OCI-LY1 (cell line): ENCODE results near the gene DLG1.

Source experiments
- H2AFZ ChIP-seq: fragments of 200-600 bp; sonication (generic), shearing (Covaris generic); 2 replicates; pipeline ENCODE4 v1.6.0; 2014; ENCODE audit warnings: antibody characterized with exemption, mild to moderate bottlenecking, low read length
- H3F3A ChIP-seq: fragments of 200-600 bp; sonication (generic), shearing (Covaris generic); 2 replicates; pipeline ENCODE4 v1.6.0; 2014; ENCODE audit warnings: mild to moderate bottlenecking, antibody characterized with exemption, low read length, moderate library complexity; ENCODE audit not compliant: insufficient read depth
- H3K27ac ChIP-seq: fragments of 200-600 bp; sonication (generic); 2 replicates; pipeline ENCODE4 v1.5.1; 2014; ENCODE audit warnings: low read length, mixed run types, mild to moderate bottlenecking, low read depth; ENCODE audit not compliant: poor library complexity, severe bottlenecking
- H3K27me3 ChIP-seq: fragments of 200-600 bp; sonication (generic); 2 replicates; pipeline ENCODE4 v1.6.0; 2014; ENCODE audit warnings: antibody characterized with exemption, mild to moderate bottlenecking, low read length, moderate library complexity; ENCODE audit not compliant: insufficient read depth
- H3K36me3 ChIP-seq: fragments of 200-600 bp; sonication (generic); 2 replicates; pipeline ENCODE4 v1.6.1; 2014; ENCODE audit warnings: mild to moderate bottlenecking, antibody characterized with exemption, low read length, moderate library complexity, mixed read lengths; ENCODE audit not compliant: insufficient read depth
- H3K4me1 ChIP-seq: fragments of 200-600 bp; sonication (generic); 2 replicates; pipeline ENCODE4 v1.5.1; 2014; ENCODE audit warnings: mild to moderate bottlenecking, low read length, moderate library complexity; ENCODE audit not compliant: insufficient read depth, severe bottlenecking
- H3K4me2 ChIP-seq: fragments of 200-600 bp; sonication (generic), shearing (Covaris generic); 2 replicates; pipeline ENCODE4 v1.6.1; 2014; ENCODE audit warnings: low read length
- H3K4me3 ChIP-seq: fragments of 200-600 bp; sonication (generic); 2 replicates; pipeline ENCODE4 v1.5.1; 2014; ENCODE audit warnings: low read length, low read depth, mild to moderate bottlenecking, mixed read lengths; ENCODE audit not compliant: poor library complexity, severe bottlenecking
- H3K79me2 ChIP-seq: fragments of 200-600 bp; shearing (Covaris generic); 2 replicates; pipeline ENCODE4 v1.6.1; 2016; ENCODE audit warnings: mixed run types, low read length, mixed read lengths; ENCODE audit not compliant: insufficient read depth
- H3K9ac ChIP-seq: fragments of 200-600 bp; sonication (generic), shearing (Covaris generic); 2 replicates; pipeline ENCODE4 v1.6.1; 2014; ENCODE audit warnings: mild to moderate bottlenecking, low read length, mixed read lengths
- H3K9me2 ChIP-seq: fragments of 200-600 bp; sonication (generic), shearing (Covaris generic); 2 replicates; pipeline ENCODE4 v1.6.1; 2014; ENCODE audit warnings: low read depth, mild to moderate bottlenecking, low read length, mixed read lengths
- H3K9me3 ChIP-seq: fragments of 200-600 bp; shearing (Covaris generic); 2 replicates; pipeline ENCODE4 v1.6.1; 2014; ENCODE audit warnings: low read length, mixed read lengths
- H4K20me1 ChIP-seq: fragments of 200-600 bp; sonication (generic), shearing (Covaris generic); 2 replicates; pipeline ENCODE4 v1.6.0; 2016; ENCODE audit warnings: mild to moderate bottlenecking, low read length; ENCODE audit not compliant: insufficient read depth
- EZH2 ChIP-seq: fragments of 200-600 bp; sonication (generic), shearing (Covaris generic); IDR thresholded peaks from 2 replicates; pipeline ENCODE4 v1.8.0; 2017; ENCODE audit warnings: borderline replicate concordance, mixed run types, mild to moderate bottlenecking, antibody characterized with exemption, low read length, moderate library complexity, mixed read lengths
- TF ChIP-seq, protein P1 (sequence below): fragments of 200-600 bp; sonication (generic), shearing (Covaris generic); IDR thresholded peaks from 2 replicates; pipeline ENCODE4 v1.5.1; 2017; ENCODE audit warnings: mild to moderate bottlenecking, antibody characterized with exemption, low read length, moderate library complexity, mixed read lengths

DLG1 gene

DNA sequence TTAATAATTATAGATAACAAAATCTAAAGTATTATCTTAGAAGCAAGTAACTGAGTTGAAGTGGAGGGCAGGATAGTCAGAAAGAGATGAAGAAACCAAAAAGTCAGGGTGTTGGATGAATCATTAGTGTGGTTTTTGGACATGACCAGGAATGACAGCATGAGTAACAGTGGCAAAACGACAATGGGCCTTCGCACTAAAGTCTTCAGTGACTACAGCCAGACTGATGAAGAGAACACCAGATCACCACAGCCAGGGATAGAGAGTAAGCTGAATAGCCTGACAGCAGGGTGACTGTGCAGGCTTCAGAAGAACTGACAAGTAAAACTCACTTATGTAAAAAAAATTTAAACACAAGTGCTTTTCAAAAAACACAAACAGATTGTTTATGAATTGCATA lies 172.8 kb downstream of the DLG1 start:
- Histone ChIP-seq H3K9me3 (no peaks in the 10 kb centered on the region), H3K4me1 (no peaks in the 10 kb centered on the region), H4K20me1 (no peaks in the 10 kb centered on the region), H3K4me3 (no peak overlapping the region), H3K4me2 (no peak overlapping the region), H2AFZ (no peak overlapping the region), H3K27me3 (no peaks in the 10 kb centered on the region), H3K36me3 (peaks cover 33% of the 10 kb centered on the region), H3F3A (peaks cover 3% of the 10 kb centered on the region; the same call in 1 of the 2 replicates), H3K79me2 (no peaks in the 10 kb centered on the region), H3K9ac (no peak overlapping the region), H3K27ac (no peak overlapping the region), H3K9me2 (no peaks in the 10 kb centered on the region)
- TF ChIP-seq, protein P1, sequence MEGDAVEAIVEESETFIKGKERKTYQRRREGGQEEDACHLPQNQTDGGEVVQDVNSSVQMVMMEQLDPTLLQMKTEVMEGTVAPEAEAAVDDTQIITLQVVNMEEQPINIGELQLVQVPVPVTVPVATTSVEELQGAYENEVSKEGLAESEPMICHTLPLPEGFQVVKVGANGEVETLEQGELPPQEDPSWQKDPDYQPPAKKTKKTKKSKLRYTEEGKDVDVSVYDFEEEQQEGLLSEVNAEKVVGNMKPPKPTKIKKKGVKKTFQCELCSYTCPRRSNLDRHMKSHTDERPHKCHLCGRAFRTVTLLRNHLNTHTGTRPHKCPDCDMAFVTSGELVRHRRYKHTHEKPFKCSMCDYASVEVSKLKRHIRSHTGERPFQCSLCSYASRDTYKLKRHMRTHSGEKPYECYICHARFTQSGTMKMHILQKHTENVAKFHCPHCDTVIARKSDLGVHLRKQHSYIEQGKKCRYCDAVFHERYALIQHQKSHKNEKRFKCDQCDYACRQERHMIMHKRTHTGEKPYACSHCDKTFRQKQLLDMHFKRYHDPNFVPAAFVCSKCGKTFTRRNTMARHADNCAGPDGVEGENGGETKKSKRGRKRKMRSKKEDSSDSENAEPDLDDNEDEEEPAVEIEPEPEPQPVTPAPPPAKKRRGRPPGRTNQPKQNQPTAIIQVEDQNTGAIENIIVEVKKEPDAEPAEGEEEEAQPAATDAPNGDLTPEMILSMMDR: no peak
- no peak for TF ChIP-seq EZH2

DNA sequence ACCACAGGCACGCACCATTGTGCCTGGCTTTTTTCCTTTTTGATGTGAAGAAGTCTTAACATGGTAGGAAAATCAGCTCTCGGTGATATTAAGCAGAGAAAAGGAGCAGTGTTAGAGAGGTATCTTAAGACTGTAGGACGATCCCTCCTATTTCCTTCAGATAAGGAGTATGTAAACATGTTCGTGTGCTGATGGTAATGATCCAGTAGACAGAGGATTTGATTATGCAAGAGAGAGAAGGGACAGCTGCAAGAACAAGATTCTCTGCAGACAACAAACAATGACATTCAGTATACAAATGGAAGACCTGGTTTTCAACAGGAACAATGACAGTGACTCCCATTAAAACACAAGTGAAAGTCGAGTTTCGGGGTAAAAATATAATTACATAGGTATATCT lies 173.7 kb downstream of the DLG1 start:
- no peaks in the 10 kb centered on the region for H3K79me2 ChIP-seq
- no peak overlapping the region for H3K4me3 ChIP-seq
- no peak overlapping the region for H3K4me2 ChIP-seq
- no peak overlapping the region for H3K27ac ChIP-seq
- H3K27me3 ChIP-seq: no peaks in the 10 kb centered on the region
- H2AFZ ChIP-seq: no peak overlapping the region
- no peak overlapping the region for H3K9ac ChIP-seq
- H3F3A ChIP-seq: peaks cover 3% of the 10 kb centered on the region; the same call in 1 of the 2 replicates
- H3K9me2 ChIP-seq: no peaks in the 10 kb centered on the region
- H3K9me3 ChIP-seq: no peaks in the 10 kb centered on the region
- no peaks in the 10 kb centered on the region for H4K20me1 ChIP-seq
- H3K36me3 ChIP-seq: peaks cover 24% of the 10 kb centered on the region
- H3K4me1 ChIP-seq: no peaks in the 10 kb centered on the region
- TF ChIP-seq, protein P1: no peak
- TF ChIP-seq EZH2: no peak

DNA sequence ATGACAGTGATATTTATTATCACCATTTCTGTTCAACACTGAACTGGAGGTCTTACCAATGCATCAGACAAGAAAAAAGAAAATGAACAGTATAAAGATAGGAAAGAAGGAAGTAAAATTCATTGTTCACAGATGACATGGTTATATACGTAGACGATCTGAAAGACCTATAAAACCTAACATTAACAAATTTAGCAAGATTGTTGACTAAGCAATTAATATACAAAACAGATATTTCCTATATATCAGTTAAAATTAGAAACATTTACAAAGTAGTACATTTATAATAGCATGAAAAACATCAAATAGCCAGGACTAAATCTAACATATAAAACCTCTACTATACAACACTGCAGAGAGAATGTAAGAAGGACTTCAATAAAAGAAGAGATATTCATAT lies 176.0 kb downstream of the DLG1 start:
- Histone ChIP-seq H3K4me1 (no peaks in the 10 kb centered on the region), H3K27ac (no peak overlapping the region), H3K4me3 (no peak overlapping the region), H3K9ac (no peak overlapping the region), H3K4me2 (no peak overlapping the region), H3K9me3 (no peaks in the 10 kb centered on the region), H3K79me2 (no peaks in the 10 kb centered on the region), H3F3A (peaks cover 3% of the 10 kb centered on the region; the same call in 1 of the 2 replicates), H3K36me3 (peaks cover 17% of the 10 kb centered on the region; the same call in 1 of the 2 replicates), H3K9me2 (no peaks in the 10 kb centered on the region), H3K27me3 (no peaks in the 10 kb centered on the region), H2AFZ (no peak overlapping the region), H4K20me1 (no peaks in the 10 kb centered on the region)
- TF ChIP-seq, protein P1: no peak
- no peak for TF ChIP-seq EZH2
